ENCODE measurements around the gene SHD.
"Not testable (repeated sequence)": the region's sequence is repeated elsewhere in the genome, so short reads cannot be mapped to it uniquely, and the experiment has no call there.

SHD gene
- long read RNA-seq, donor 1, partial matches to known transcripts, result 0 of 2 reads
- long read RNA-seq, donor 1, other reads (novel, unspliced or antisense), result 0 of 2 reads
- long read RNA-seq, donor 2, result 0 reads
- long read RNA-seq, donor 3, result 0 reads
- long read RNA-seq, donor 4, result 0 reads
- long read RNA-seq, donor 5, result 0 reads
- long read RNA-seq, donor 6, result 0 reads
- long read RNA-seq, donor 7, result 0 reads
- long read RNA-seq, donor 8, partial matches to known transcripts, result 0 of 1 reads
- long read RNA-seq, donor 8, other reads (novel, unspliced or antisense), result 0 of 1 reads

- DNase-seq, result peak; percentile 39
Measured at GRCh38 chr19:4278419-4279266, at the start of gene SHD. TSS of gene SHD (plus strand) at chr19:4279266. CDS start at chr19:4280064, 798 bp downstream.

GRCh38 chr19:4230237-4230636 lies 48.8 kb upstream of the SHD start:
- DNase-seq, result not testable (repeated sequence)

- DNase-seq, result not testable (repeated sequence)
Measured at GRCh38 chr19:4231521-4231920, 47.5 kb upstream of the SHD start.

- DNase-seq, result not testable (repeated sequence)
Measured at GRCh38 chr19:4232139-4232538, 46.9 kb upstream of the SHD start.

GRCh38 chr19:4232614-4233281 lies 46.3 kb upstream of the SHD start:
- no peak for DNase-seq

- DNase-seq, result no peak
Measured at GRCh38 chr19:4233282-4233853, 45.7 kb upstream of the SHD start.

GRCh38 chr19:4234142-4234861 lies 44.8 kb upstream of the SHD start:
- DNase-seq, result no peak

GRCh38 chr19:4234862-4235201 lies 44.2 kb upstream of the SHD start:
- no peak for DNase-seq

- not testable (repeated sequence) for DNase-seq
Measured at GRCh38 chr19:4237510-4237909, 41.6 kb upstream of the SHD start.

- DNase-seq, result no peak
Measured at GRCh38 chr19:4238831-4239230, 40.2 kb upstream of the SHD start.

- DNase-seq, result no peak
Measured at GRCh38 chr19:4241824-4242430, 37.1 kb upstream of the SHD start.

GRCh38 chr19:4245938-4246337 lies 33.1 kb upstream of the SHD start:
- not testable (repeated sequence) for DNase-seq

- DNase-seq, result peak; percentile 99
Measured at GRCh38 chr19:4246767-4247593, 32.1 kb upstream of the SHD start, which contains the start of gene YJU2. TSS of gene YJU2 (plus strand) at chr19:4247080. CDS start at chr19:4247147, 67 bp downstream.

GRCh38 chr19:4256563-4256962 lies 22.5 kb upstream of the SHD start:
- DNase-seq, result no peak

GRCh38 chr19:4257025-4257424 lies 22.0 kb upstream of the SHD start:
- no peak for DNase-seq

- DNase-seq, result no peak
Measured at GRCh38 chr19:4258181-4258580, 20.9 kb upstream of the SHD start.

GRCh38 chr19:4260613-4261191 lies 18.4 kb upstream of the SHD start:
- no peak for DNase-seq

- no peak for DNase-seq
Measured at GRCh38 chr19:4264812-4265211, 14.3 kb upstream of the SHD start.

- no peak for DNase-seq
Measured at GRCh38 chr19:4266253-4267000, 12.6 kb upstream of the SHD start.
